Measurements from ENCODE around the gene VPS16.

VPS16 gene

GRCh38 chr20:2902291-2902690 is 61.7 kb downstream of the VPS16 start:
- DNase-seq, result no peak

GRCh38 chr20:2902818-2903217 is 62.3 kb downstream of the VPS16 start:
- DNase-seq, result no peak

GRCh38 chr20:2903686-2904085 is 63.1 kb downstream of the VPS16 start:
- no peak for DNase-seq

- no peak for DNase-seq
Measured at GRCh38 chr20:2907519-2907918, 67.0 kb downstream of the VPS16 start.

GRCh38 chr20:2909953-2910352 is 69.4 kb downstream of the VPS16 start:
- no peak for DNase-seq

GRCh38 chr20:2911200-2911599 is 70.7 kb downstream of the VPS16 start:
- no peak for DNase-seq

GRCh38 chr20:2914160-2914559 is 73.6 kb downstream of the VPS16 start:
- no peak for DNase-seq

All from fibroblast of skin of back (primary cell).